Measurements from ENCODE around the gene CHSY1. TPM values are rescaled to one million over a fixed set of nuclear protein-coding genes. Genes with fewer than 3 reads are reported as not detected.
A peak's percentile ranks its signal among the peaks of the same experiment; 100 is the strongest.

CHSY1 gene
- total RNA-seq, 2 donors from 2014 or later: 47.4 to 114 TPM

DNA sequence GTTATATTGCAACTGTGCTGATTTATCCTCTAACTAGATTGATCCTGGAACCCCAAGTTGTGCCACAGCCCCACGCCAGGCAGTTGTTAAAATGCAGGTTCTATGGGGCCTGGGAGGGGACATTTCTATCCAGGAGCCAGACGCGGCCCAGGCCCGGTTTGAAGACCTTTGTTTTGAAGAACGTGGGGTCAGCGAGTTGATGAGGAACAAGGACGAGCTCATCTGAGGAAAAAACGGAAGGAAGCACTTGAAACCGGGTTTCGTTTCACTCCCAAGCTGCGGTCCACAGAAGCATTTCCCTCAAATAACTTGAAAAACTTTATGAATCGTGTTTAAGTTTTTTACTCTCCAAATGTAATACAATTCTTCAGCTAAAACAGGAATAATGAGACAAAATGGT, 76.4 kb downstream of the CHSY1 start:
- Mint-ChIP-seq H3K4me1 (no peaks in the 10 kb centered on the region), H3K36me3 (ENCODE audit: low read depth) (peaks cover 67% of the 10 kb centered on the region), H3K27ac (no peak overlapping the region), H3K4me3 (no peak overlapping the region), H3K27me3 (no peaks in the 10 kb centered on the region), H3K9me3 (no peaks in the 10 kb centered on the region)
- no peak for ATAC-seq (replicated peaks)

DNA sequence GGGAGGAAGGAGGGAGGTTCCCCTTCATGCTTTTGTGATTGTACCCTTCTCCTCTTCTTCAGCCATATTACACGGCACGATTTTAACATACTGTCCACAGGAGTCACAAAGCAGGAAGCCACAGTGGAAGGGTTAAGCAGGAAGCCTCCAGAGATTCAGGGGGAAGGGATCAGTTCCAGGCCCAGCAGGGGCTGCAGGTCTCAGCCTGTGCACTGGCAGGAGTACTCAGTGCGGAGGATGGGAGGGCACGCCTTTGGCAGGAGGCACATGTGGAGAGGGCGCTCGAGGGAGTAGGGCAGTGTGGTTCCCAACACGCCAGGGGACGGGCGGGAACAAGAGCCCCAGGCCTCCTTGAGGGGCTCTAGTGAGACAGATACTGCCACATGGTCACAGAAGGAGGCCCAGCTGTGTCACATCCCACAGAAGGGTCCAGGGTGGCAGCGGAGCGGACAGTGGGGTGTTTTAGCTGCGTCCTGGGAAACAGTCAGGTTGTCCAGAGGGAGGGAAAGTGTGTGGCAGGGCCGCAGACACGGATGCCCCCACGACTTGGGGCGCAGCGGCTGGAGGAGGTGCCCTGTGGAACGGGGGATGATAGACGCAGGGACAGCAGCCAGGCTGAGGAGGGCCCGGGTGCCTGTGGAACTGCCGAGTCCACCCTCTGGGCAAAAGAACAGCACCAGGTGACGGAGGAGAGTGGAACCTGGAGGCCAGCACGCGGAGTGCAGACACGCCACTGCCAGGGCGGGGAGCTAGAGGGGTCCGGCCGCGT, 77.5 kb downstream of the CHSY1 start:
- H3K27ac Mint-ChIP-seq: peak overlapping the region; percentile 66
- peaks cover 6% of the 10 kb centered on the region for H3K4me1 Mint-ChIP-seq
- no peak overlapping the region for H3K4me3 Mint-ChIP-seq
- peak; percentile 19 for ATAC-seq (replicated peaks)
- no peaks in the 10 kb centered on the region for H3K9me3 Mint-ChIP-seq
- no peaks in the 10 kb centered on the region for H3K27me3 Mint-ChIP-seq
- H3K36me3 Mint-ChIP-seq (ENCODE audit: low read depth): peaks cover 59% of the 10 kb centered on the region

DNA sequence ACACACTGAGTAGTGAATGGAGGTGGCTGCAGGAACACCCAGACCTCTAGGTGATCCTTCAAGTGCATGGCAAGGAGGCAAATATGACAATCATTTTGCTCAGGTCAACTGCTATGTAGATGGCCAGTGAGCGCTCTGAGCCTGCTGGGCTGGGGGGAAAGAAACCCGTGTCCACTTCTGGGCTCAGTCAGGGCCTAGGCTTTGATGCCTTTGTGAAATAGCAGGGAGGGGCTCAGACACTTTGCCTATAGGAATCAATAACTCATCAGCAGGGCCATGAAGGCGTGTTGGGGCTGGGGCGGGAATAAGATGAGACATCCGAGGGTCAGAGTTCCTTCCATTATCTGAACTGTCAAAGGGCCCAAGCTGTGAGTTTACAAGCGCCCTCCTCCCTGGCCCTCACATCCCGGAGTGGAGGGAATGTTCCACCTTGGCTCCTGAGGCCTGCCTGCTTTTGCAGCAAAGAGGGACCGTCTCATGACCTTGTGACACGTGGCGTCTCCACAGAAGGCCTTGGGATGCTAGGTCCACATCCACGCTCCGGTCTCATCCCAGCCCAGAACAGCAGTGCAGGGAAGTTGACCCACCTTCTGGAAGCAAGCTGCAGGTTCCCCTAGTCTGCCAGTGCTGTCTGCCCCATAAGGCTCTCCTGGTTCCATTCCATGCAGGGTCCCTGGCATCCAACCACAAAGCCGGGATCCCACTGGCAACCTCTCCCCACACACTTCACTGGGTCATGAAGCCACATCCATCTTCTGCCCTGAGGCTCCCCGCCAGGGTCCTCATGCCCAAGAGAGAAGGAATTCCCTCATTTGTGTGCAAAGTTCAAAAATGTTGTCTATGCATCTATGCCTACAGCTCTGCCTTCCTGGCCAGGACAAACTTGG, 78.4 kb downstream of the CHSY1 start:
- Mint-ChIP-seq H3K4me3 (no peak overlapping the region), H3K4me1 (peaks cover 11% of the 10 kb centered on the region), H3K9me3 (no peaks in the 10 kb centered on the region), H3K27me3 (no peaks in the 10 kb centered on the region), H3K36me3 (ENCODE audit: low read depth) (peaks cover 52% of the 10 kb centered on the region), H3K27ac (peak overlapping the region; percentile 66)
- no peak for ATAC-seq (replicated peaks)

DNA sequence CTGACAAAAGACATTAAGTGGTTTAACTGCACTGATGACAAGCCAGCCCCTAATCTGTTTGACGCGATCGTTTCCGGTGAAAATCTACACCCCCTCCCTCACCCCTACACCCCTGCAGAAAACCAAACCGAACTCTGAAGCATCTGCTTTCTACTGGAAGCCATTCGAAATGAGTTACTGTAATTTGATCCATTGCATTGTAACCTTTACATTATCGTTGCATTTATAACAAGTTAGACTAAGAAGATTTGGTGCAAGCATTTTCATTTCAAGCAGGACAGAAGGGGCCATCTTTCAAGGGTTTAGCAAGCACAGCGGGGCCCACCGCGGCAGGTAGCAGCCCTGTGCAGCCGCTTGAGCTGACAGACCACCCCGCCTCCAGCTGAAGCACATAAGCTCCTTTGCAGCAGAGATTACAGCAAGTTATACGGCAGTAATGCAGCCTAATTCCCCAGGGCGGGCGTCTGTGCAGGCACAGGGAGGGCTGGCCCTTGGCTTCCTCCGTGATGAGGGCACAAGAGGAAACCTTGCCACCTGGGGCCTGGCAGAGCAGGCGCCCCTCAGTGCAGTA, 79.3 kb downstream of the CHSY1 start:
- ATAC-seq (replicated peaks): no peak
- peaks cover 43% of the 10 kb centered on the region for H3K36me3 Mint-ChIP-seq (ENCODE audit: low read depth)
- peaks cover 19% of the 10 kb centered on the region for H3K4me1 Mint-ChIP-seq

DNA sequence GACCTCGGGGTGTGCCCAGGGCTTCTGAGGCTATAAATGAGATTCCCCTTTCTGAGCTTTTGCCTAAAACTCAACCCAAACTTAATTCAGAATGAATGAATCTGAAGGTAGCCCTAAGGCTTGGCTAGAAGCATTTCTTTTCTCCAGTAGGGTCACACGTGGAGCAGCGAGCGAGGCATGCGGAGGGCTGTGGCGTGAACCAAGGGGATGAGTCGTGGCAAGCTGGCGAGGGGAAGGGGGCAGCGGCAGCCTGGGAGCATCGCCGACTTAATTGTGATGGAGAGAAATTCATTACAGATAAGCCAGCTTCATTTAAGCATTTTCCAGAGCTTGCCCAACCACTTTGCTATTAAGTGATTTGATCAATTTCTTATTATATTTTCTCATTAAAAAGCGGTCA, 79.9 kb downstream of the CHSY1 start:
- Mint-ChIP-seq H3K4me3 (no peak overlapping the region), H3K9me3 (peaks cover 7% of the 10 kb centered on the region), H3K4me1 (peaks cover 25% of the 10 kb centered on the region), H3K27me3 (no peaks in the 10 kb centered on the region), H3K27ac (no peak overlapping the region), H3K36me3 (ENCODE audit: low read depth) (peaks cover 36% of the 10 kb centered on the region)
- no peak for ATAC-seq (replicated peaks)

More for the DNA sequence above, 79.3 kb downstream of the CHSY1 start:
- H3K4me3 Mint-ChIP-seq: no peak overlapping the region
- H3K27me3 Mint-ChIP-seq: no peaks in the 10 kb centered on the region
- peaks cover 1% of the 10 kb centered on the region for H3K9me3 Mint-ChIP-seq
- no peak overlapping the region for H3K27ac Mint-ChIP-seq

DNA sequence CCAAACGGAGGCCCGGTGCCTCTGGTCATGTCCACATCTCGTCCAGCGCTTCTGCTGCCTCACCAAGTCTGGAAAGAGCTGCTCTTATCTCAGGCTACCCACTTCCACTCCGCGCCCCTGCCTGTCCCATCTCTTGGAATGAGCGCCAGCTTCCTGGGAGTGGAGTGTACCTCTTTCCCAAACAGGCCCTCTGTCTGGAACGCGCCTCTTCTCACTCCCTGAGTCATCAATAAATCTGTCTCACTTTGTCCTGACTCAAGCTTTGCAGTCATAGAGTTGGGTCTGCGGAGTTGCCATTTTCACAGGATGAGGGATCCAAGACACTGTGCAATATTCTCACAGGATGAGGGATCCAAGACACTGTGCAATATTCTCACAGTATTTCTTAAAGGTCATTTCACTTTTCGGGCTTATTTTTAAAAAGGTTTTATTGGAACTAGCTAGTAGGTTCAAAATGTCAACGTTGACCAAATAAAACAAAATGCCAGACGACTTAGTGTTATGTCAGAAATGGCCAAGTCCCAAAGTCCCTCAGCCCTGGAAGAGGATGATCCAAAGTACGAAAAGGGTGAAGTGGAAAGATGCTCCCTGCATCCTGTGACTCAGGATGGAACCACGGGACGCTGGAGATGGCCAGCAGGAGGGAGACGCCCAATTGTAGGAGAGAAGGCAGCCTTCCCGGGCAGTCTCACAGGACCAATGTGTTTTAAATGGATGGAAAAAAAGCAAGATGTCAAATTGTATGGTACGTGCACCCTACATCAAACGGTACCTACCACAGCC, 81.1 kb downstream of the CHSY1 start:
- no peak overlapping the region for H3K4me3 Mint-ChIP-seq
- H3K27ac Mint-ChIP-seq: peak overlapping the region; percentile 69
- H3K4me1 Mint-ChIP-seq: peaks cover 29% of the 10 kb centered on the region
- peaks cover 18% of the 10 kb centered on the region for H3K9me3 Mint-ChIP-seq
- no peaks in the 10 kb centered on the region for H3K27me3 Mint-ChIP-seq
- H3K36me3 Mint-ChIP-seq (ENCODE audit: low read depth): peaks cover 24% of the 10 kb centered on the region
- no peak for ATAC-seq (replicated peaks)

DNA sequence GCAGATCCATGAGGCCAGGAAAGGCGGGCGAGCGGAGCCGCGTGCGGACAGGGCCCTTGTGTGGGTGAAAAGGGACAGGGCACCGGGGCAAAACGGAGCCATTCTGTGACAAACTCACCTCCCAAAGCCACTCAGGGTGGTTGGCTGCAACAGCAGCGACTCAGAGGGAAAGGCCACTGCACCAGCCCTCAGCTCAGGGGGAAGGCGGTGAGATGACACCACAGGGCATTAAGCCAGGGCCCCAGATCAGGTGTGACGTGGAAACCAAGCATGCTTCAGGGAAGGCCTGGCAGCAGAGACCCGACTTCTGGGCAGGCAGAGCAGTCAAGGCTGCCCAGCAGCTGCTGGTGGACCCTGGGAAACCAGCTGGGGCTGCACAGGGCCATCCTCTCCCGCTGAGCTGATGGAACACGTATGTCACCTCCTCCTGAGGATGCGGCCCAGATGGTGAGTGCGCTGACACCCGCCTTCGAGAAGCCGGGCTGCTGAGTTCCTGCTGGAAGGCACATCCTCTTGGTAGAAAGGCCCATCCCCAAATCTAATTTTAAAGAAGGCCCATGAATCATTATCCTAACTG, 82.3 kb downstream of the CHSY1 start:
- Mint-ChIP-seq H3K4me3 (peak overlapping the region; percentile 82), H3K9me3 (peaks cover 18% of the 10 kb centered on the region), H3K36me3 (ENCODE audit: low read depth) (peaks cover 13% of the 10 kb centered on the region), H3K27ac (peak overlapping the region; percentile 69), H3K27me3 (no peaks in the 10 kb centered on the region), H3K4me1 (peaks cover 29% of the 10 kb centered on the region)
- ATAC-seq (replicated peaks): no peak

DNA sequence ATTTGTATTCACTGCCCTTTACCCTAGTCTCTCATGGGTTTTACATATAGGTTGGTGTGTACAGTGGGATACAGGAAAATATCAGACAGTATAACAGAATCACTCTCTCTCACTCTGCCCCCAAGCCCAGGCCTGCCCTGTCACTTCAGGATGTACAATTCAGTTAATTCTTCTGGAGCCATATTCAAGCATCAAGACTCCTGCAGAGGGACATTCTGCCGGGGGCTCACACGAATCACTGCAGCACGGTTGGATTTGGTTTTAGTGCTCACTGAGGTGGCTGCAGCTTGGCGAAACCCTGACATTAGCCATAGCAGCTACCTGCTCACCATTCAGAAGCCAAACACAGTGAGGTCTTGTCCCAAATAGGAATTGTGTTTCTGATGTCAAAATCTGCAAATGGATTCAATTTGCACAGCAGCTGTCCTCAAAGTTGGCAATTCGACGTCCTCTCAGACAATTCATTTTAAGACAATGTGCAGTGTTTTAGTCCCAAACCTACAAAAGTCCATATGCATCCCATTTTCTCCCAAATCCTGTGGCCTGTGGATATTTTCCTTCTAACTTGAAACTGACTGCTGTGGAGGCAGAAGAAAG, 82.9 kb downstream of the CHSY1 start:
- H3K27me3 Mint-ChIP-seq: no peaks in the 10 kb centered on the region
- peak overlapping the region; percentile 82 for H3K4me3 Mint-ChIP-seq
- peaks cover 22% of the 10 kb centered on the region for H3K9me3 Mint-ChIP-seq
- no peak for ATAC-seq (replicated peaks)
- peak overlapping the region; percentile 96 for H3K27ac Mint-ChIP-seq
- H3K36me3 Mint-ChIP-seq (ENCODE audit: low read depth): peaks cover 7% of the 10 kb centered on the region
- peaks cover 29% of the 10 kb centered on the region for H3K4me1 Mint-ChIP-seq

DNA sequence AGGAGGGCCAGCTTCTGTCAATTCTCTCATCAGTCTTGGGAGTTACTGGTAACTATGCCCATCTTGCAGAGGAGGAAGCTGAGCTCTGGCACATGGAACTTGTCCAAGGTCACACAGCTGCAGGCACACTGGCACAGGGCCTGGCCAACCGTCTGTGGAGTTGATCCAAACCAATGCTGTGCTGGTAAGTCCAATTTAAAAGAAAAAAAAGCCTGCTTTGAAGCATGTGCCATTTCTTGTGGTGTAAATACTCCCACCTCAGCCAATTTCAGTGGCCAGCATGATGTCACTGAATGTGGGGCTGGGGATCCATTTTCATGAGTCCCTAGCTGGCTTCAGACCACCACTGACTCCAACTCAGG, 83.4 kb downstream of the CHSY1 start:
- peak overlapping the region; percentile 96 for H3K27ac Mint-ChIP-seq
- peak; percentile 27 for ATAC-seq (replicated peaks)
- no peaks in the 10 kb centered on the region for H3K27me3 Mint-ChIP-seq
- H3K4me1 Mint-ChIP-seq: peaks cover 29% of the 10 kb centered on the region
- peaks cover 1% of the 10 kb centered on the region for H3K36me3 Mint-ChIP-seq (ENCODE audit: low read depth)
- H3K9me3 Mint-ChIP-seq: peaks cover 25% of the 10 kb centered on the region
- peak overlapping the region; percentile 82 for H3K4me3 Mint-ChIP-seq

DNA sequence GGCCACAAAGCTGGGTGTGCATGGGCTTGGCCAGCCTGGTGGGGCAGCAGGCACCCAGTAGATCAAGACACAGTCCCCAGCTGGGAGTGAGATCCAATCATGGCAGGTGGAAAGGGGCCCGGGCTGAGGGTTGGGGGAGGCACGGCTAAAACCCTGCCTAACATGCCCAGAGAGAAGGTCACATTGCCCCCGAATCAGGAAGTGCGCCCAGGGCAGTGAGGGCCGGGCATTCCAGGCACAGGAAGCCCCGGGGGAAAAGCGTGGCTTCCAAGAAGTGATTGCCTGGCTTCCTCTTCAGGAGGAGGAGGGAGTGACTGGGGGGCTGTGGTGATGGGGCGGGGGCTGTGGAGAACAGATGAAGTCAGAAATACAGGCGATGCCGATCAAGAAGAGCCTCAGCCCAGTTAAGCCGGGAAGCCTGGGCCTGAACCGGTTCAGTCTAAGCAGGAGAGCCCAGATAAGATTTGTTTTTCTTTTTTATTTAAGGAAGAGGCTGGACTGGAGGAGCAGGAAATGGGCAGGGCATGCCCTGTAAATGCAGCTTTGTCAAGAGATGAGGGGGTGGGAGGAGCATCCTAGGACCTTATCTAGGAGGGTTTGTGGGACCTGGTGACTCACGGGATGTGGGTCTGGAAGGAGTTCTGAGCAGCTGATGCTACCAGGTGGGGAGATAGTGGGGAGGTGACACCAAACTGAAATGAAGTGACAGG, 83.9 kb downstream of the CHSY1 start:
- no peaks in the 10 kb centered on the region for H3K27me3 Mint-ChIP-seq
- peak; percentile 97 for ATAC-seq (replicated peaks)

DNA sequence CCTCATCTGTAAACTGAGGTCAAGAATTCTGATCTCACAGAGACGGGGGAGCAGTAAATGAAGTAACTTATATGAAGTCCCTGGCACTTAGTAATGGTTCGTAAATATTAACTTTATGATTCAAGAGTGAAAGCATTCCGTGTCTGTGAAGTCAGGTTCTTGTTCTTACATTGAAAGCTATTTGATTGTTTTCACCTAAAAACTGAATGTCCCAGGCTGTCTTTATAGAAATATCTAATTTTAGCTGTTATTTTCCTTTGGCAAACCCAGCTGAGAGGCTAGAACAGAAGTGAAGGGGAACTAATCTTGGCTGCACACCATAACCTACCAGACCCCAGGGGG, 84.5 kb downstream of the CHSY1 start:
- Mint-ChIP-seq H3K36me3 (ENCODE audit: low read depth) (no peaks in the 10 kb centered on the region), H3K4me3 (peak overlapping the region; percentile 82), H3K27me3 (no peaks in the 10 kb centered on the region), H3K27ac (peak overlapping the region; percentile 96), H3K9me3 (peaks cover 25% of the 10 kb centered on the region), H3K4me1 (peaks cover 29% of the 10 kb centered on the region)
- ATAC-seq (replicated peaks): no peak

More for the DNA sequence above, 83.9 kb downstream of the CHSY1 start:
- Mint-ChIP-seq H3K4me1 (peaks cover 29% of the 10 kb centered on the region), H3K27ac (peak overlapping the region; percentile 96), H3K9me3 (peaks cover 25% of the 10 kb centered on the region), H3K4me3 (peak overlapping the region; percentile 82), H3K36me3 (ENCODE audit: low read depth) (no peaks in the 10 kb centered on the region)

DNA sequence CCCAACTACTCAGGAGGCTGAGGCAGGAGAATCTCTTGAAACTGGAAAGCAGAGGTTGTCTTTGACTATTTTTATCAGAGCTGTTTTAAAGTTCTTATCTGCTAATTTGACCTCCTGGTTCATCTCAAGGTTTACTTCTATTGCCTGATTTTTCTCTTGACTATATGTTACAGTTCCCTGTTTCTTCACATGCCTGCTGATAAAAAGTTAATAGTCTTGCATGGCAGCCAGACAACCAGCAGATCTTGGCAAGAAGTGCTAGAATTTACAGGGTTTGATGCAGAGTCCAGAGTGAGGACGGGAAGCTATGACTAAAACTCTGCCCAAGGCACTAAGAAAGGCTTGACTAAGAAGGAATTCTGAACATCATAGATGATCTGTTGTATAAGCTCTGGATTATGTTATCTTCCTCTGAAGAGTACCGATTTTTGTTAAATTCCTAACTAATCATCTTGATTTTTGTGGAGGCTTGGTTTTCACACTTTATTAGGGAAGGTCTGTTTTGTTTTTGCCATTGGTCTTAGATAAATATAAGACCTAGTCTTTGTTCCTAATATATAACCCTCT, 85.9 kb downstream of the CHSY1 start:
- H3K4me3 Mint-ChIP-seq: no peak overlapping the region
- H3K4me1 Mint-ChIP-seq: peaks cover 40% of the 10 kb centered on the region
- no peaks in the 10 kb centered on the region for H3K36me3 Mint-ChIP-seq (ENCODE audit: low read depth)
- H3K27ac Mint-ChIP-seq: no peak overlapping the region
- no peak for ATAC-seq (replicated peaks)
- H3K27me3 Mint-ChIP-seq: no peaks in the 10 kb centered on the region
- H3K9me3 Mint-ChIP-seq: peaks cover 25% of the 10 kb centered on the region
